Esophagus (tissue), 2 donors: ENCODE measurements around the gene GINM1. TPM values are rescaled to one million over a fixed set of nuclear protein-coding genes. Genes with fewer than 3 reads are reported as not detected.

Source experiments
- H3K27ac ChIP-seq, 2 donors: one replicate each; pipeline ENCODE4 v1.5.1; 2013; ENCODE audit warnings: low read depth in 2 of 2, mild to moderate bottlenecking in 2 of 2, inconsistent platforms in 1 of 2, low read length in 1 of 2, moderate library complexity in 1 of 2
- H3K27me3 ChIP-seq, 2 donors: one replicate each; pipeline ENCODE4 v1.6.1; 2013; ENCODE audit warnings: low read length in 2 of 2, control low read depth in 1 of 2, mild to moderate bottlenecking in 1 of 2; ENCODE audit not compliant: insufficient read depth in 2 of 2, control insufficient read depth in 1 of 2
- H3K36me3 ChIP-seq, 2 donors: one replicate each; pipeline ENCODE4 v1.6.1; 2013; ENCODE audit warnings: low read length in 1 of 2; ENCODE audit not compliant: control insufficient read depth in 2 of 2, insufficient read depth in 2 of 2
- H3K4me1 ChIP-seq, 2 donors: one replicate each; pipeline ENCODE4 v1.6.1; 2013; ENCODE audit warnings: low read length in 1 of 2; ENCODE audit not compliant: control insufficient read depth in 2 of 2, insufficient read depth in 2 of 2
- H3K4me3 ChIP-seq, 2 donors: one replicate each; pipeline ENCODE4 v1.5.1; 2013; ENCODE audit warnings: low read length in 2 of 2, mild to moderate bottlenecking in 2 of 2, low read depth in 1 of 2, moderate library complexity in 1 of 2
- H3K9me3 ChIP-seq, 2 donors: one replicate each; pipeline ENCODE4 v1.6.1; 2013; ENCODE audit warnings: mild to moderate bottlenecking in 2 of 2, low read depth in 1 of 2, low read length in 1 of 2, moderate library complexity in 1 of 2; ENCODE audit not compliant: control insufficient read depth in 2 of 2, insufficient read depth in 1 of 2
- WGBS, 2 donors: extraction: QIAGEN DNeasy Blood & Tissue Kit; methylation state at CpG; one replicate each; pipeline ENCODE4 v1.1.7; 2013; 5-methylcytosine and 5-hydroxymethylcytosine counted together
- polyA plus RNA-seq, 2 donors: library from polyadenylated mRNA; stranded (reverse); fragments of 200-250 nt; gene quantifications; one replicate each; pipeline ENCODE4 v1.2.3, GENCODE V29; 2013
- donor health status: healthy with polysubstance abuse.
- donor health status: Bipolar disorder and iron deficiency.

Gene GINM1, protein sequence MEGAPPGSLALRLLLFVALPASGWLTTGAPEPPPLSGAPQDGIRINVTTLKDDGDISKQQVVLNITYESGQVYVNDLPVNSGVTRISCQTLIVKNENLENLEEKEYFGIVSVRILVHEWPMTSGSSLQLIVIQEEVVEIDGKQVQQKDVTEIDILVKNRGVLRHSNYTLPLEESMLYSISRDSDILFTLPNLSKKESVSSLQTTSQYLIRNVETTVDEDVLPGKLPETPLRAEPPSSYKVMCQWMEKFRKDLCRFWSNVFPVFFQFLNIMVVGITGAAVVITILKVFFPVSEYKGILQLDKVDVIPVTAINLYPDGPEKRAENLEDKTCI
- 10 to 100 TPM; 12.9 to 21.9 TPM for polyA plus RNA-seq

DNA sequence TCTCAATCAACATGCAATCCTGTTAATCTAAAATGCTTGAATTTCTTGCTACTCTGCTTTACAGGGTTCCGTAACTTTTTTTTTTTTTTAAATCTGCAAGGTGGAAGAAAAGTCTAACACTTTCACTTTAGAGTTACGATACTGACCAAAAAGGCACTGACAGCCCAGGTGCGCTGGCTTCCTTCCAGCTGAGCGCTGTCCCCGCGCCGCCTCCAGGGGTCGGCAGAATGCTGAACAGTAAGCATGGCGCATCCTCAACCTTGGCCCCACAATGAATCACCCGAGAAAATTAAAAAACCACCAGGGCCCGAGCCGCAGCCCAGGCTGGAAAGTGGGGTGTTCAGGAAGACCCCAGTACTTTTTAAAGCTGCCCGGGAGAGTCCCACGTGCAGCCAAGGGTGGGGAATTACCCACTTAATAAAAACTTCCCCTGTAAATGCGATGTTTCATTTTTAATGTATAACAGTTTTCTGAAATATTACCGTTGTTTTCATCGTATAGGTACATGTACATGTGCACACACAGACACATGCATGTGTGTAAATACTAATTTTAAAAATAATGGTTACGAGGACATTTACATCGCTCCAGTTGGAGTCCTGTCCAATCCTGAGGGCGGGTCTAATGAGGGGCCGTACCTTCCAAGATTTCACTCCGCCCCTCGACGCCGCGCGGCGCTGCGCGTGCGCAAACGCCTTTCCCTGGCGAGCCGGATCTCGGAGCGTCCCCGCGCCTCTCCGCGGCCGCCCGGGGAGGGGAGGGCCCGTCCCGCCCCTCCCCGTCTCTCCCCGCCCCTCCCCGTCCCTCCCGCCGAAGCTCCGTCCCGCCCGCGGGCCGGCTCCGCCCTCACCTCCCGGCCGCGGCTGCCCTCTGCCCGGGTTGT is at the start of gene GINM1:
Gene GINM1 (plus strand): TSS at position 849 of the 883 bp plus-strand sequence. CDS start 40 bp downstream, outside the sequence.
- no peaks in the 10 kb centered on the region for H3K27me3 ChIP-seq
- peak within 1 kb of the TSS; percentile 88 for H3K27ac ChIP-seq
- no peaks in the 10 kb centered on the region for H3K9me3 ChIP-seq
- peak within 1 kb of the TSS; percentile 71 to 94 for H3K4me3 ChIP-seq
- peaks cover 2% of the 10 kb centered on the region in 2 donors for H3K4me1 ChIP-seq
- H3K36me3 ChIP-seq = no peaks in the 10 kb centered on the region
- 0 to 1% methylated on average over 41 to 59 of the region's 59 CpGs for WGBS, 2 donors

DNA sequence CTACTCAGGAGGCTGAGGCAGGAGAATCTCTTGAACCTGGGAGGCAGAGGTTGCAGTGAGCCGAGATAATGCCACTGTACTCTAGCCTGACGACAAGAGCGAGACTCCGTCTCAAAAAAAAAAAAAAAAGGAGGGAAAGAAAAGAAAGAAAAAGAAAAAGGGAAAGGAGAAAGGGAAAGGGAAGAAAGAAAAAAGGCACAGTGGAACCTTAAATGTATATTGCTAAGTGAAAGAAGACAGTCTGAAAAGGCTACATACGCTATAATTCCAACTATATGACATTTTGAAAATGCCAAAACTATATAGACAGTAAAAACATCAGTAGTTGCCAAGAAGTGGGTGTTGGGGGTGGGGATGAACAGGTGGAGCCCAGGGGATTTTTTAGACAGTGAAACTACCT is 36.5 kb upstream of the GINM1 start:
- Histone ChIP-seq H3K4me1 (no peaks in the 10 kb centered on the region), H3K27ac (no peak overlapping the region), H3K36me3 (peaks cover 2 to 12% of the 10 kb centered on the region in 2 donors), H3K27me3 (no peaks in the 10 kb centered on the region), H3K4me3 (no peak overlapping the region), H3K9me3 (no peaks in the 10 kb centered on the region)
- 96 to 98% methylated on average over 5 of the region's 5 CpGs for WGBS, 2 donors

DNA sequence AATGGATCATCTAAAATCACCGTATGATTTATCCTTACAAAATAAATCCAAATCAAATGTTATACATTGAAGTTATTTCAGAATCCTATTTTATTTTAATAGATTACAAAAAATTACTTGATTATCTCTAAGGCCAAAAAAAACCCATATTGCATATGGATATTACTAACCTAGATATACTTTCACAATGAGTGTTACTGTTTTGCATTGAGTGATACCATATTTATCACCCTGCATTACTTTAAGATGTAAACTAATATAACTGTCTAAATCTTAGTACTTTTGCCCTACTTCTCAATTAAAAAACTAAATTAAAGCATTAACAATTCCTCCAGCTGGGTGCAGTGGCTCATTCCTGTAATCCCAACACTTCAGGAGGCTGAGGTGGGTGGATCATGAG is 31.4 kb upstream of the GINM1 start:
- 91 to 92% methylated on average over 1 of the region's 1 CpG for WGBS, 2 donors
- Histone ChIP-seq H3K4me1 (no peaks in the 10 kb centered on the region), H3K27ac (no peak overlapping the region), H3K36me3 (peaks cover 5 to 11% of the 10 kb centered on the region in 2 donors), H3K4me3 (no peak overlapping the region), H3K27me3 (no peaks in the 10 kb centered on the region), H3K9me3 (no peaks in the 10 kb centered on the region)

DNA sequence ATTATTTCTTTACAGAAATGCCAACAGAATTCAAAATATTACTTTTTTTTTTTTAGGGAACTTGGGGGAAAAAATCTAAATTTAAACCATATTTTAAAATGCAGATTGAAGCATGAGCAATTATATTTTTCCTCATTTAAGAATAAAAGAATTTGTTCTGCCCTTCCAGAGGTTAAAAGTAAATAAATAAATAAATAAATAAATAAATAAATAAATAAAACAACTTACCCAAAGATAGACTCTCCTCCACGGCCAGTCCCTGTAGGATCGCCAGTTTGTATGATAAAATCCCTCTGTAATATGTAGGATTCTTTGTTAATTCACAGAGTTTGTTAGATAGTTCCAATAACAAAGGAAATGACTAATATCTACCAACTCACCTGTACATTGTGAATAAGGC is 25.0 kb upstream of the GINM1 start:
- Histone ChIP-seq H3K4me3 (no peak overlapping the region), H3K27me3 (no peaks in the 10 kb centered on the region), H3K9me3 (no peaks in the 10 kb centered on the region), H3K27ac (no peak overlapping the region), H3K4me1 (no peaks in the 10 kb centered on the region), H3K36me3 (peaks cover 2% of the 10 kb centered on the region in 2 donors)
- WGBS, 2 donors = 83 to 89% methylated on average over 2 of the region's 2 CpGs

DNA sequence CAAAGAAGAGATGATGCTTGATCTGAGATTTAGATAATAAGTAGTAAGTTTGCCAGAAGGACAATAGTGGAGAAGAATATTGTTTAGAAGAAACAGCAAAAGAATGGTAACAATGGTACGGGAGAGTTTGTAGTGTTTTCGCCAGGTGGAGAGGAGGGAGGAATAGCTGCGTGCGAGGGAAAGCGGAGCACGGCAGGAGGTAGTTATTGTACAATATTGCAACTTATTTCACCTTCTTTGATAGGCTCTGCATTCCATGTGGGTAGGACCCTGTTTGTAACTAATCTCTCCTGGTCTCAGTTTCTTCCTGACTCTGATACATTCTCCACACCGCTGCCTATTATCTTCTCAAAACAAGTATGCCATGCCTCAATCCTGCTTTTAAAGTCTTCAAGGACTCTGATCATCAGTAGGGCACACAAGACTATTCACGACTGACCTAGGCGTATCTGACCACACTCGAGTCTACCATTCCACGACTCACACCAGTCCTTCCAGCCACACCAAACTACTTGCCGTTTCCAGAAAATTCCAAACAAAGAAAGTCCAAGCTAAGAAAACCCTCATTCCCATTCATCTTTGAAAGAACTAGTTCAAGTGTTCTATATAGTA is 21.4 kb upstream of the GINM1 start:
- Histone ChIP-seq H3K36me3 (no peaks in the 10 kb centered on the region), H3K4me3 (peak overlapping the region; percentile 84 to 86), H3K27me3 (no peaks in the 10 kb centered on the region), H3K9me3 (no peaks in the 10 kb centered on the region), H3K4me1 (no peaks in the 10 kb centered on the region), H3K27ac (no peak overlapping the region)
- 20 to 26% methylated on average over 12 of the region's 12 CpGs for WGBS, 2 donors

DNA sequence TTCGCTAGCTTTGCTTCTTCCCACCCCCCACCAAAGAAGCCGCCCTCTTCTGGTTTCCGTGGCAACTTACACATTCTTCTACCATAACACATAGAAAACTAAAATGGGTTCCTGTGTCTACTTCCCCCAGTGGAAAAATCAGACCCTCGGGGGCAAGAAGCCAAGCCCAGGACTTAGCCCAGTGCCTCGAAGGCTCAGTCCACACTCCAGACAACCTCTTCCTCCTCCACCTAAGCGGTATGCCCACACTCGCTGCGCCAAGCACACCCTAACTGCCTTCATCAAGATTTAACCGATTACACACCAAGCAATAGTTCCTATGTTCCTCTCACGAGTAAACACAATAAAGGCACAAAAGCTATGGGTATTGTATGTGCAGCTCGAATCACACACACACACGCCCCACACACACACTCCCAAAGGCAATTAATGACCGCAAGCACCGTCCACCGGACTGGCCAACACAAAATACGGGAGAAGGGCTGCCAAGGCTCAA is 20.9 kb upstream of the GINM1 start:
- H3K4me1 ChIP-seq = no peaks in the 10 kb centered on the region
- peak overlapping the region; percentile 84 to 86 for H3K4me3 ChIP-seq
- no peaks in the 10 kb centered on the region for H3K36me3 ChIP-seq
- no peaks in the 10 kb centered on the region for H3K9me3 ChIP-seq
- H3K27me3 ChIP-seq = no peaks in the 10 kb centered on the region
- peak overlapping the region; percentile 93 to 98 for H3K27ac ChIP-seq
- 0% methylated on average over 16 of the region's 16 CpGs for WGBS, 2 donors

DNA sequence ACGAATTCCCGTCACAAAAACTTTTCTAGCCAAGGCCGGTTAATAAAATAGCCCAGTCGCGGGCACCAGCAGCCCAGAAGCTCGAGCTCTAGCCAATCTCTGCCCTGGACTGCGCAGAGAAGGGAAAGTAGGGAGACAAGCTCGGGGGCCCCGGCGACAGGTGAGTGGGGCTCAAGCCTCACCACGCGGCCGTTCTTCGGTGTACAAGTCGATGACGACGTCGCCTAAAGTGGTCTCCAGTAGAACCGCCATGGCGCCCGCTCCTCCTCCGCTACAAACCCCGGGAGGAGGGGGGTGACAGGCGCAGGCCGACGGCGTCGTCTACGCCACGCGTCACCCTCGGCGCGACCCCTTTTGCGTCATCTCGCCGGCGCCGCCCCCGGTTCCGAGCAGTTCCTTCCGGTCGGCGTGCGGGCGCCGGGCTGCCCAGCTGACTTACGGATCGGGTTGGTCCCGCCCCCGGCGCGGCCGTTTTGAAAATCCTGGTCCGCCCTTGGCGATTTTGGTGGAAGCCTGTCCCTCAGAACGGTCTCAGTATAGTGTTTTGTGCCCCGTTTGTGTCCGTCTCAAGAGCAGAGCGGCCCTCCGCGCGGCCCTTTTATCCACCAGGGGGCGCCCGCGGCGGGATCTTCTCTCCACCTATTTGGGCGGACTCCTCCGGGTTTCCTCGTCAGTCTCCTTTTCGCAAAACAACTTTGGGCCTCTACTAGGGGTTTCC is 20.3 kb upstream of the GINM1 start, which contains the start of gene PPIL4:
Gene PPIL4 (minus strand): TSS at position 290 of the 718 bp plus-strand sequence. CDS start 38 bp downstream, at position 252.
- 0 to 1% methylated on average over 70 to 71 of the region's 71 CpGs for WGBS, 2 donors
- Histone ChIP-seq H3K9me3 (no peaks in the 10 kb centered on the region), H3K27ac (peak within 1 kb of the TSS; percentile 93 to 98), H3K4me1 (no peaks in the 10 kb centered on the region), H3K27me3 (no peaks in the 10 kb centered on the region), H3K4me3 (peak within 1 kb of the TSS; percentile 84 to 86), H3K36me3 (no peaks in the 10 kb centered on the region)

DNA sequence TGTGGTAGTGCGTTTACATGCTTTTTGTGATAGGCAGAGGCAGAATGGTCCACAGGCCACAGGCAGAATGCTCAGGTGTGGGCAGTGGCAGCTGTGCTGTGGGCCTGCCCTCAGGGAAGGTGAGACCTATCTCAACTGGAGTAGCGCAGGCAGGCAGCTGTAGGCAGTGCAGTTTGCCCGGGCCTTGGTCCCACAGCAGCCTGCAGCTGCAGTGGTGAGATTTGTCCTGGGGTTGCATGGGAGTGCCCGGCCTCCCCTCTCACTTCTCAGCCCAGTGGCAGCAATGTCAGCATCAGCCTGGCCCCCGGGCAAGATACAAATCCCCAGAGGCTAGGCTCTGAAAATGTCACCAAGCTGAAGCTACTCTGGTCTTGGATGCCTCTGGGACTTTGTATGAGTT is 14.3 kb upstream of the GINM1 start:
- 71 to 83% methylated on average over 5 of the region's 5 CpGs for WGBS, 2 donors
- Histone ChIP-seq H3K4me1 (peaks cover 0 to 2% of the 10 kb centered on the region in 2 donors), H3K4me3 (no peak overlapping the region), H3K27ac (no peak overlapping the region), H3K36me3 (no peaks in the 10 kb centered on the region), H3K9me3 (no peaks in the 10 kb centered on the region), H3K27me3 (no peaks in the 10 kb centered on the region)

DNA sequence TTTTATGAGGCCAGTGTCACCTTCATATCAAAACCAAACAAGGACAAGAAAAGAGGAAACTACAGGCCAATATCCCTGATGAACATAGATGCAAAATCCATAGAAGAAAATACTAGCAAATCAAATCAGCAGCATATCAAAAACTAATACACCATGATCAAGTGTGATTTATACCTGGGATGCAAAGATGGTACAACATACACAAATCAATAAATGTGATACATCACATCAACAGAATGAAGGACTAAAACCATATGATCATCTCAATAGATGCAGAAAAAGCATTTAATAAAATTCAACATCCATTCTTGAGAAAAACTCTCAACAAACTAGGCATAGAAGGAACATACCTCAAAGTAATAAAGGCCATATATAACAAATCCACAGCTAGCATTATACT is 8.1 kb upstream of the GINM1 start:
- Histone ChIP-seq H3K36me3 (no peaks in the 10 kb centered on the region), H3K4me3 (no peak overlapping the region), H3K27ac (no peak overlapping the region), H3K27me3 (no peaks in the 10 kb centered on the region), H3K4me1 (no peaks in the 10 kb centered on the region), H3K9me3 (no peaks in the 10 kb centered on the region)
